ENCODE data around the gene PKDCC. TPM values are rescaled to one million over a fixed set of nuclear protein-coding genes. Genes with fewer than 3 reads are reported as not detected.

The PKDCC gene
- total and polyA plus RNA-seq, 4 donors, result 73.6 to 131 (median 103) TPM

GRCh38 chr2:42067521-42067920, 19.7 kb downstream of the PKDCC start:
- no peak overlapping the region for H3K27ac ChIP-seq (ENCODE audit: low read depth in 1 of 2, low read length in 1 of 2)
- no peaks in the 10 kb centered on the region for H3K9me3 ChIP-seq (ENCODE audit: control insufficient read depth in 4 of 4, insufficient read depth in 3 of 4, low read length in 3 of 4)
- no peaks in the 10 kb centered on the region for H3K36me3 ChIP-seq (ENCODE audit: control insufficient read depth in 4 of 4, insufficient read depth in 4 of 4, low read length in 4 of 4)
- WGBS, 2 donors, result 83 to 87% methylated on average over 8 of the region's 8 CpGs
- H3K9ac ChIP-seq (ENCODE audit: insufficient read depth in 1 of 2, low read length in 2 of 2), result no peak overlapping the region
- ATAC-seq (ENCODE audit: insufficient read depth, low FRiP score), result no peak
- no peaks in the 10 kb centered on the region for H3K27me3 ChIP-seq (ENCODE audit: control insufficient read depth in 3 of 3, insufficient read depth in 3 of 3, low read length in 2 of 3)
- peaks cover 3 to 40% (median 30%) of the 10 kb centered on the region in 5 donors for H3K4me1 ChIP-seq (ENCODE audit: control insufficient read depth in 5 of 5, insufficient read depth in 5 of 5, low read length in 5 of 5)
- DNase-seq, result peak; percentile 47 to 82 (median 78)
- H3K4me3 ChIP-seq, result no peak overlapping the region
- no peak for TF ChIP-seq CTCF (IDR thresholded peaks at IDR 0.05; ENCODE audit: control extremely low read depth, extremely low read depth)

- TF ChIP-seq CTCF (IDR thresholded peaks at IDR 0.05; ENCODE audit: control extremely low read depth, extremely low read depth), result no peak
These were observed 20.9 kb downstream of the PKDCC start for GRCh38 chr2:42068571-42069178.

GRCh38 chr2:42069568-42069967, 21.7 kb downstream of the PKDCC start:
- Histone ChIP-seq H3K4me1 (ENCODE audit: control insufficient read depth in 5 of 5, insufficient read depth in 5 of 5, low read length in 5 of 5) (peaks cover 0 to 45% (median 33%) of the 10 kb centered on the region in 5 donors), H3K9me3 (ENCODE audit: control insufficient read depth in 4 of 4, insufficient read depth in 3 of 4, low read length in 3 of 4) (no peaks in the 10 kb centered on the region), H3K4me3 (no peak overlapping the region), H3K9ac (ENCODE audit: insufficient read depth in 1 of 2, low read length in 2 of 2) (no peak overlapping the region), H3K27me3 (ENCODE audit: control insufficient read depth in 3 of 3, insufficient read depth in 3 of 3, low read length in 2 of 3) (no peaks in the 10 kb centered on the region), H3K36me3 (ENCODE audit: control insufficient read depth in 4 of 4, insufficient read depth in 4 of 4, low read length in 4 of 4) (no peaks in the 10 kb centered on the region), H3K27ac (ENCODE audit: low read depth in 1 of 2, low read length in 1 of 2) (no peak overlapping the region)
- no peak for TF ChIP-seq CTCF (IDR thresholded peaks at IDR 0.05; ENCODE audit: control extremely low read depth, extremely low read depth)
- WGBS, 2 donors, result 82 to 87% methylated on average over 2 of the region's 2 CpGs
- ATAC-seq (ENCODE audit: insufficient read depth, low FRiP score), result no peak
- no peak for DNase-seq

More at GRCh38 chr2:42068571-42069178, 20.9 kb downstream of the PKDCC start:
- 74 to 77% methylated on average over 13 of the region's 13 CpGs for WGBS, 2 donors
- DNase-seq, result peak in 2 of 3 donors; percentile 35 to 43
- H3K27ac ChIP-seq (ENCODE audit: low read depth in 1 of 2, low read length in 1 of 2), result peak overlapping the region in 1 of 2 donors; percentile 6
- peaks cover 1 to 46% (median 33%) of the 10 kb centered on the region in 5 donors for H3K4me1 ChIP-seq (ENCODE audit: control insufficient read depth in 5 of 5, insufficient read depth in 5 of 5, low read length in 5 of 5)
- no peaks in the 10 kb centered on the region for H3K9me3 ChIP-seq (ENCODE audit: control insufficient read depth in 4 of 4, insufficient read depth in 3 of 4, low read length in 3 of 4)
- no peak for ATAC-seq (ENCODE audit: insufficient read depth, low FRiP score)
- H3K36me3 ChIP-seq (ENCODE audit: control insufficient read depth in 4 of 4, insufficient read depth in 4 of 4, low read length in 4 of 4), result no peaks in the 10 kb centered on the region
- no peaks in the 10 kb centered on the region for H3K27me3 ChIP-seq (ENCODE audit: control insufficient read depth in 3 of 3, insufficient read depth in 3 of 3, low read length in 2 of 3)
- H3K9ac ChIP-seq (ENCODE audit: insufficient read depth in 1 of 2, low read length in 2 of 2), result no peak overlapping the region
- H3K4me3 ChIP-seq, result no peak overlapping the region

- Histone ChIP-seq H3K4me1 (ENCODE audit: control insufficient read depth in 5 of 5, insufficient read depth in 5 of 5, low read length in 5 of 5) (peaks cover 0 to 43% (median 33%) of the 10 kb centered on the region in 5 donors), H3K9me3 (ENCODE audit: control insufficient read depth in 4 of 4, insufficient read depth in 3 of 4, low read length in 3 of 4) (peaks cover 0 to 2% (median 0%) of the 10 kb centered on the region in 4 donors), H3K36me3 (ENCODE audit: control insufficient read depth in 4 of 4, insufficient read depth in 4 of 4, low read length in 4 of 4) (no peaks in the 10 kb centered on the region), H3K4me3 (no peak overlapping the region), H3K27ac (ENCODE audit: low read depth in 1 of 2, low read length in 1 of 2) (no peak overlapping the region), H3K9ac (ENCODE audit: insufficient read depth in 1 of 2, low read length in 2 of 2) (no peak overlapping the region), H3K27me3 (ENCODE audit: control insufficient read depth in 3 of 3, insufficient read depth in 3 of 3, low read length in 2 of 3) (no peaks in the 10 kb centered on the region)
- ATAC-seq (ENCODE audit: insufficient read depth, low FRiP score) (no peak), DNase-seq (no peak)
- TF ChIP-seq CTCF (IDR thresholded peaks at IDR 0.05; ENCODE audit: control extremely low read depth, extremely low read depth), result no peak
- 89 to 91% methylated on average over 4 of the region's 4 CpGs for WGBS, 2 donors
These were observed 24.0 kb downstream of the PKDCC start for GRCh38 chr2:42071791-42072190.
